OCI-LY7 (cell line): ENCODE data around the gene DIP2C. TPM values are rescaled to one million over a fixed set of nuclear protein-coding genes. Genes with fewer than 3 reads are reported as not detected.

Experiments
- BruUV-seq: library from RNA; stranded (reverse); fragments of 400-500 nt; replicated peaks from 2 replicates; lab custom pipeline; 2021; lab: Mats Ljungman, UMichigan
- CTCF ChIA-PET: fragments of 300-600 bp; sonication (Branson Sonifier 250); formaldehyde crosslinking; loops from one replicate; lab custom pipeline; 2022; ENCODE audit warnings: antibody characterized with exemption; ENCODE audit not compliant: unreplicated experiment; lab: Charles Lee
- POLR2A ChIA-PET: fragments of 300-600 bp; sonication (Branson Sonifier 250); formaldehyde crosslinking; loops from one replicate; lab custom pipeline; 2022; ENCODE audit warnings: antibody characterized with exemption; lab: Charles Lee
- DNase-seq: peaks from one replicate; pipeline ENCODE4 v3.0.0-alpha.2; 2015; ENCODE audit warnings: low spot score
- H2AFZ ChIP-seq: fragments of 200-600 bp; sonication (generic), shearing (Covaris generic); 2 replicates; pipeline ENCODE4 v1.6.1; 2014; ENCODE audit warnings: mild to moderate bottlenecking, antibody characterized with exemption, low read length, moderate library complexity
- H3K27ac ChIP-seq: fragments of 200-600 bp; sonication (generic); 2 replicates; pipeline ENCODE4 v1.5.1; 2014; ENCODE audit warnings: mixed run types, low read depth, mild to moderate bottlenecking, moderate library complexity, low read length, inconsistent platforms; ENCODE audit not compliant: poor library complexity, severe bottlenecking
- H3K36me3 ChIP-seq: fragments of 200-600 bp; sonication (generic); 2 replicates; pipeline ENCODE4 v1.6.1; 2014; ENCODE audit warnings: mild to moderate bottlenecking, antibody characterized with exemption, low read length, moderate library complexity, mixed read lengths; ENCODE audit not compliant: insufficient read depth
- H3K4me1 ChIP-seq: fragments of 200-600 bp; sonication (generic); 2 replicates; pipeline ENCODE4 v1.5.1; 2014; ENCODE audit warnings: mild to moderate bottlenecking, low read length; ENCODE audit not compliant: insufficient read depth, poor library complexity, severe bottlenecking
- H3K4me2 ChIP-seq: fragments of 200-600 bp; sonication (generic); 2 replicates; pipeline ENCODE4 v1.6.1; 2014; ENCODE audit warnings: mild to moderate bottlenecking, low read length
- H3K4me3 ChIP-seq: fragments of 200-600 bp; sonication (generic); 2 replicates; pipeline ENCODE4 v1.5.1; 2014; ENCODE audit warnings: mild to moderate bottlenecking, low read depth, low read length; ENCODE audit not compliant: poor library complexity, severe bottlenecking
- H3K79me2 ChIP-seq: fragments of 200-600 bp; sonication (generic); 2 replicates; pipeline ENCODE4 v1.6.1; 2016; ENCODE audit warnings: low read depth, mild to moderate bottlenecking, low read length, moderate library complexity, mixed read lengths; ENCODE audit not compliant: insufficient read depth
- H3K9me2 ChIP-seq: fragments of 200-600 bp; sonication (generic); 2 replicates; pipeline ENCODE4 v1.6.1; 2016; ENCODE audit warnings: mild to moderate bottlenecking, low read length, mixed read lengths; ENCODE audit not compliant: insufficient read depth
- H3K9me3 ChIP-seq: fragments of 200-600 bp; sonication (generic); 2 replicates; pipeline ENCODE4 v1.6.1; 2014; ENCODE audit warnings: mild to moderate bottlenecking, mixed run types, low read length, mixed read lengths
- H4K20me1 ChIP-seq: fragments of 200-600 bp; sonication (generic); 2 replicates; pipeline ENCODE4 v1.6.1; 2014; ENCODE audit warnings: mild to moderate bottlenecking, antibody characterized with exemption, low read length, moderate library complexity, mixed read lengths; ENCODE audit not compliant: insufficient read depth
- CTCF ChIP-seq: fragments of 200-600 bp; sonication (generic); conservative IDR thresholded peaks from 2 replicates; pipeline ENCODE4 v1.5.1; 2014; ENCODE audit warnings: mild to moderate bottlenecking, antibody characterized with exemption, low read length, moderate library complexity, mixed read lengths
- EZH2phosphoT487 ChIP-seq: fragments of 200-600 bp; sonication (generic); IDR thresholded peaks from 2 replicates; pipeline ENCODE4 v1.6.1; 2018; ENCODE audit warnings: low read depth, borderline replicate concordance, mild to moderate bottlenecking, mixed run types, antibody characterized with exemption, low read length, moderate library complexity, mixed read lengths
- intact Hi-C: fragments of 100-400 bp; cut with micrococcal nuclease; formaldehyde crosslinking; loops from one replicate; pipeline ENCODE4 v1.10.0; 2022; ENCODE audit not compliant: unreplicated experiment
- total RNA-seq, 2 experiments: library from RNA; depleted of rRNA in 1 of 2; stranded (reverse); fragments of >200 nt in 1 of 2; shearing (Covaris generic) in 1 of 2; gene quantifications; 2 replicates each; pipeline ENCODE4 v1.2.3, GENCODE V29; 2014 to 2022

Gene DIP2C
- total RNA-seq, 2 experiments from 2014 or later, result 10.9 to 29.5 TPM

GRCh38 chr10:614139-614711, 75.2 kb downstream of the DIP2C start:
- H2AFZ ChIP-seq, result no peak overlapping the region
- intact Hi-C loops, result no loop called here
- no peaks in the 10 kb centered on the region for H3K4me1 ChIP-seq
- no peaks in the 10 kb centered on the region for H3K9me3 ChIP-seq
- no peak overlapping the region for H3K4me2 ChIP-seq
- no peaks in the 10 kb centered on the region for H3K79me2 ChIP-seq
- no peak for DNase-seq
- POLR2A ChIA-PET, result no interaction called here
- H3K27ac ChIP-seq, result no peak overlapping the region
- H3K9me2 ChIP-seq, result no peaks in the 10 kb centered on the region
- CTCF ChIA-PET, result interaction anchor here (0.7 kb wide), 1 partner anchor 17 kb away, joined by 3 read pairs; no protein-coding TSS in a partner anchor
- TF ChIP-seq CTCF, result no peak
- TF ChIP-seq EZH2phosphoT487, result no peak
- no peaks in the 10 kb centered on the region for H4K20me1 ChIP-seq
- no peak overlapping the region for H3K4me3 ChIP-seq
- no peaks in the 10 kb centered on the region for H3K36me3 ChIP-seq
- BruUV-seq, result no TSS peak

- H3K4me2 ChIP-seq, result no peak overlapping the region
- H3K4me1 ChIP-seq, result no peaks in the 10 kb centered on the region
- no peak for DNase-seq
- POLR2A ChIA-PET, result interaction anchor here (0.7 kb wide), 1 partner anchor 432 kb away, joined by 3 read pairs; no protein-coding TSS in a partner anchor
- no TSS peak for BruUV-seq
- no peak for TF ChIP-seq CTCF
- no peak for TF ChIP-seq EZH2phosphoT487
- no peak overlapping the region for H2AFZ ChIP-seq
- H4K20me1 ChIP-seq, result no peaks in the 10 kb centered on the region
- no peak overlapping the region for H3K4me3 ChIP-seq
- no peaks in the 10 kb centered on the region for H3K9me3 ChIP-seq
- H3K27ac ChIP-seq, result no peak overlapping the region
- CTCF ChIA-PET, result interaction anchor here (0.5 kb wide), 1 partner anchor 101 kb away, joined by 4 read pairs; no protein-coding TSS in a partner anchor
- no peaks in the 10 kb centered on the region for H3K36me3 ChIP-seq
- no peaks in the 10 kb centered on the region for H3K79me2 ChIP-seq
- intact Hi-C loops, result no loop called here
- no peaks in the 10 kb centered on the region for H3K9me2 ChIP-seq
Measured at GRCh38 chr10:613271-614138, 76.0 kb downstream of the DIP2C start.
